ENCODE results near the gene MRO. TPM values are rescaled to one million over a fixed set of nuclear protein-coding genes. Genes with fewer than 3 reads are reported as not detected.

Gene MRO
- polyA plus RNA-seq, 1 of the 3 experiments (the other 2 are of a cell fraction) = not detected

- TF ChIP-seq REST (IDR thresholded peaks at IDR 0.05; ENCODE audit: low read depth, low read length) = no peak
- no peak for TF ChIP-seq SMC3 (IDR thresholded peaks at IDR 0.05; ENCODE audit: low read depth, low read length)
- TF ChIP-seq MAX (IDR thresholded peaks at IDR 0.05; ENCODE audit: low read depth) = no peak
- no peak for TF ChIP-seq EZH2phosphoT487 (IDR thresholded peaks at IDR 0.05; ENCODE audit: borderline replicate concordance, low read depth)
- TF ChIP-seq JUND (IDR thresholded peaks at IDR 0.05) = no peak
- no peak for TF ChIP-seq NRF1 (IDR thresholded peaks at IDR 0.05; ENCODE audit: low read depth, low read length)
Observed at GRCh38 chr18:50769463-50769862, 50.4 kb downstream of the MRO start (continued).

- Histone ChIP-seq H2AFZ (ENCODE audit: low read depth) (no peak overlapping the region), H3K4me2 (no peak overlapping the region), H3K79me2 (ENCODE audit: insufficient read depth) (no peaks in the 10 kb centered on the region), H3K27me3 (ENCODE audit: insufficient read depth) (no peaks in the 10 kb centered on the region; the same call in 1 of the 2 replicates), H3K27ac (ENCODE audit: low read depth in 2 of 2, low read length in 1 of 2) (no peak overlapping the region), H3F3A (replicated peaks; ENCODE audit: insufficient read depth) (no peaks in the 10 kb centered on the region), H3K9ac (no peak overlapping the region), H3K4me1 (ENCODE audit: control insufficient read depth in 1 of 2, insufficient read depth in 2 of 2, low read depth in 1 of 2, low read length in 1 of 2) (no peaks in the 10 kb centered on the region), H3K9me2 (no peaks in the 10 kb centered on the region), H3K4me3 (ENCODE audit: low read depth in 2 of 2, low read length in 1 of 2) (no peak overlapping the region), H3K9me3 (no peaks in the 10 kb centered on the region), H4K20me1 (ENCODE audit: insufficient read depth) (no peaks in the 10 kb centered on the region), H3K36me3 (replicated peaks in 1 of 2; ENCODE audit: control insufficient read depth in 1 of 2, insufficient read depth in 2 of 2, low read length in 1 of 2) (no peaks in the 10 kb centered on the region)
- POLR2A ChIA-PET = no interaction called here
- TF ChIP-seq GABPA (IDR thresholded peaks at IDR 0.05; ENCODE audit: low read depth) (no peak), NRF1 (IDR thresholded peaks at IDR 0.05; ENCODE audit: low read depth, low read length) (no peak), SMC3 (IDR thresholded peaks at IDR 0.05; ENCODE audit: low read depth, low read length) (no peak), CTCF (IDR thresholded peaks at IDR 0.05) (no peak), CHD2 (IDR thresholded peaks at IDR 0.05; ENCODE audit: low read length, partially characterized antibody) (no peak), EP300 (IDR thresholded peaks at IDR 0.05; ENCODE audit: borderline replicate concordance in 1 of 2, low read depth in 1 of 2, low read length in 1 of 2) (no peak), TAF1 (IDR thresholded peaks at IDR 0.05; ENCODE audit: borderline replicate concordance, low read depth, low read length) (no peak), USF2 (IDR thresholded peaks at IDR 0.05; ENCODE audit: borderline replicate concordance, low read depth, low read length) (no peak), REST (IDR thresholded peaks at IDR 0.05; ENCODE audit: low read depth, low read length) (no peak), IRF3 (IDR thresholded peaks at IDR 0.05; ENCODE audit: low read depth, low read length) (no peak), NFIC (IDR thresholded peaks at IDR 0.05; ENCODE audit: borderline replicate concordance) (no peak), FOSL2 (IDR thresholded peaks at IDR 0.05; ENCODE audit: borderline replicate concordance, low read depth) (no peak), RCOR1 (IDR thresholded peaks at IDR 0.05; ENCODE audit: low read length) (no peak), MEF2A (IDR thresholded peaks at IDR 0.05; ENCODE audit: borderline replicate concordance, low read depth) (no peak), YY1 (IDR thresholded peaks at IDR 0.05; ENCODE audit: low read depth) (no peak)
- WGBS (ENCODE audit: low lambda C conversion rate) = 39% methylated on average over 7 of the region's 7 CpGs
- DNase-seq = no peak
- CTCF ChIA-PET = interaction anchor here (1.7 kb wide), 1 partner anchor 31 kb away, joined by 5 read pairs; no protein-coding TSS in a partner anchor
Observed at GRCh38 chr18:50757358-50757757, 62.5 kb downstream of the MRO start.

Measured in SK-N-SH (cell line).